SKM-1 (cell line): ENCODE results near the gene SYCN.

Experiments
- DNase-seq: peaks from one replicate; lab custom pipeline; 2025; ENCODE audit not compliant: unreplicated experiment; lab: John Stamatoyannopoulos, UW

SYCN gene

GRCh38 chr19:39172700-39173501, 31.2 kb downstream of the SYCN start:
- no peak for DNase-seq

- DNase-seq: no peak
Observed at GRCh38 chr19:39171479-39172465, 32.3 kb downstream of the SYCN start.

- DNase-seq: no peak
Observed at GRCh38 chr19:39170386-39171231, 33.5 kb downstream of the SYCN start.

GRCh38 chr19:39169143-39169810, 34.8 kb downstream of the SYCN start:
- DNase-seq: no peak

GRCh38 chr19:39168258-39169142, 35.6 kb downstream of the SYCN start:
- DNase-seq: no peak

GRCh38 chr19:39167461-39168257, 36.4 kb downstream of the SYCN start:
- DNase-seq: no peak

- no peak for DNase-seq
Observed at GRCh38 chr19:39166571-39167391, 37.3 kb downstream of the SYCN start.

GRCh38 chr19:39165857-39166256, 38.2 kb downstream of the SYCN start:
- no peak for DNase-seq

GRCh38 chr19:39164289-39164688, 39.8 kb downstream of the SYCN start:
- no peak for DNase-seq

GRCh38 chr19:39163621-39164020, 40.4 kb downstream of the SYCN start:
- DNase-seq: no peak

- no peak for DNase-seq
Observed at GRCh38 chr19:39162441-39163043, 41.5 kb downstream of the SYCN start.

GRCh38 chr19:39160889-39161672, 43.0 kb downstream of the SYCN start:
- no peak for DNase-seq

- no peak for DNase-seq
Observed at GRCh38 chr19:39160523-39160861, 43.6 kb downstream of the SYCN start.

- DNase-seq: no peak
Observed at GRCh38 chr19:39158646-39159260, 45.3 kb downstream of the SYCN start.

GRCh38 chr19:39157997-39158389, 46.1 kb downstream of the SYCN start:
- DNase-seq: no peak

- no peak for DNase-seq
Observed at GRCh38 chr19:39157275-39157996, 46.6 kb downstream of the SYCN start.
